GM19438 (cell line): ENCODE data around the gene ZNF574.
"Not testable (repeated sequence)": the region's sequence is repeated elsewhere in the genome, so short reads cannot be mapped to it uniquely, and the experiment has no call there.

ENCODE experiments used
- ATAC-seq: cut with Tn5 transposase; IDR thresholded peaks from one replicate; pipeline ENCODE4 v1.9.1; 2021; ENCODE audit warnings: low read depth; ENCODE audit not compliant: unreplicated experiment

Gene ZNF574, protein sequence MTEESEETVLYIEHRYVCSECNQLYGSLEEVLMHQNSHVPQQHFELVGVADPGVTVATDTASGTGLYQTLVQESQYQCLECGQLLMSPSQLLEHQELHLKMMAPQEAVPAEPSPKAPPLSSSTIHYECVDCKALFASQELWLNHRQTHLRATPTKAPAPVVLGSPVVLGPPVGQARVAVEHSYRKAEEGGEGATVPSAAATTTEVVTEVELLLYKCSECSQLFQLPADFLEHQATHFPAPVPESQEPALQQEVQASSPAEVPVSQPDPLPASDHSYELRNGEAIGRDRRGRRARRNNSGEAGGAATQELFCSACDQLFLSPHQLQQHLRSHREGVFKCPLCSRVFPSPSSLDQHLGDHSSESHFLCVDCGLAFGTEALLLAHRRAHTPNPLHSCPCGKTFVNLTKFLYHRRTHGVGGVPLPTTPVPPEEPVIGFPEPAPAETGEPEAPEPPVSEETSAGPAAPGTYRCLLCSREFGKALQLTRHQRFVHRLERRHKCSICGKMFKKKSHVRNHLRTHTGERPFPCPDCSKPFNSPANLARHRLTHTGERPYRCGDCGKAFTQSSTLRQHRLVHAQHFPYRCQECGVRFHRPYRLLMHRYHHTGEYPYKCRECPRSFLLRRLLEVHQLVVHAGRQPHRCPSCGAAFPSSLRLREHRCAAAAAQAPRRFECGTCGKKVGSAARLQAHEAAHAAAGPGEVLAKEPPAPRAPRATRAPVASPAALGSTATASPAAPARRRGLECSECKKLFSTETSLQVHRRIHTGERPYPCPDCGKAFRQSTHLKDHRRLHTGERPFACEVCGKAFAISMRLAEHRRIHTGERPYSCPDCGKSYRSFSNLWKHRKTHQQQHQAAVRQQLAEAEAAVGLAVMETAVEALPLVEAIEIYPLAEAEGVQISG

DNA sequence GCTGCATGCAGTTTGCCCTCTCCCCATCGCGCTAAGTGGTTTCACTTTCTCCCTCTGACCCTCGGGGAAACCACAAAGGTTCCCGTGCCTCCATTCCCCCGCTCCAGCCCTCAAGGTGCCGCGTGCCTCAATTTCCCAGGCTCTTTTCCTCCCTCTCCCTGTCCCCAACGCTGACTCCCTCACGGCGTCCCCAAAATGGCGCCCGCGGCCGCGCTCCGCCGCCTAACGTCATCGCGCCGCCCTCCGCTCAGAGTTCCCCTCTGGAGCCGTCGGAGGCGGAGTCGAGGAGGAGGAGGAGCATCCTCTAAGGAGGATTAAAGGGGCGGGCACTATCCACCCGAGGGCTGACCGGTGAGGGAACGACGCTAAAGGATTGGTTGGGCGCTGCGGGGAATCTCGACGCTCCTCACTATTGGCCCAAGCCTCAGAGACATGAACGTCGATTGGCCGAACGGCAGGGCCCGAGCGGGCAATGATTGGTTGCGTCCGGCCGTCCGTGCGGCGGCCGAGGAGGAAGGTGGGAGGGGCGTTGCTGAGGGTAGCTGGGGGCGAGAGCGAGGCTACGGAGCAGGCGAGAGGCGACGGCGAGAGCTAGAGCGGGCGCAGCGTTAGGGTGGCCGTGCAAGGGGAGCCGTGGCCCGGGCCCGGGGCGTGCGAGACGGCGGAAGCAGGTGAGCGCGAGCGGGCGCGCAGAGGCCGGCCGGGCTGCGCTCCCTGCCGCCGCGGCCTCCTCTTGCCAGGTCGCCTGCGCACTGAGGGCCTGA, at the start of gene ZNF574:
Gene ZNF574 (plus strand): TSS at position 551 of the 764 bp plus-strand sequence. CDS start 2,441 bp downstream, outside the sequence.
- peak; percentile 90 for ATAC-seq

DNA sequence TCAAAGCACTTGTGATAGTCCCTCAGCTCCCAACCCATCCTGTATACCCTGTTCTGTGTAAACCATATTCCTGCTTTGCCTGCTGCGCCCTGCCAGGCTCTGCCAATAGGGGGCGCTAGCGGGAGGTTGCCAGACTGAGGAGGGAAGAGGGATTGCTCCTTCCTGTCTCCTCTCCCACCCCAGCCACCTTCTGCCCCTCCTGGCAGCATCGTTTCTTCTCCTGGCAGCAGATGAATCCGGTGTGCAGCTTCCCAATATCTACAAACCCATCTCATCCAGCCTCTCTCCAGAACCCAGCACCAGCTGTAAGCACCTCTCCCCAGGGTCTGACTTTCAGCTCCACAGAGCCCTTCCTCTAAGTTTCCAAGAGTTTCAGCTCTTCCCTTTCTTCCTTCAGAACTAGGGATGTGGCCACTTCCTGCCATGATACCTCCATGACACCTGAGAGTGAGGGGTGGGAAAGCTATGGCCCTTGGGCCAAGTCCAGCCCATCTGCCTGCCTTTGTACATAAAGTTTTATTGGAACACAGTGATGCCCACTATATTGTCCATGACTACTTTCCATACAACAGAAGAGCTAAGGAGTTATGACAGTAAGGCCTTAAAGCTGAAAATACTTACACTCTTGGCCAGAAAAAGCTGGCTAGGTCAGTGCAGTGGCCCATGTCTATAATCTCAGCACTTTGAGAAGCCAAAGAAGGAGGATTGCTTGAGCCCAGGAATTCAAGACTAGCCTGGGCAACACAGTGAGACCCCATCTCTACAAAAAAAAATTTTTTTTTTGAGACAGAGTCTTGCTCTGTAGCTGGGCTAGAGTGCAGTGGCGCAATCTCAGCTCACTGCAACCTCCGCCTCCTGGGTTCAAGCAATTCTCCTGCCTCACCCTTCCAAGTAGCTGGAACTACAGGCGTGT, 47.4 kb upstream of the ZNF574 start:
- no peak for ATAC-seq

DNA sequence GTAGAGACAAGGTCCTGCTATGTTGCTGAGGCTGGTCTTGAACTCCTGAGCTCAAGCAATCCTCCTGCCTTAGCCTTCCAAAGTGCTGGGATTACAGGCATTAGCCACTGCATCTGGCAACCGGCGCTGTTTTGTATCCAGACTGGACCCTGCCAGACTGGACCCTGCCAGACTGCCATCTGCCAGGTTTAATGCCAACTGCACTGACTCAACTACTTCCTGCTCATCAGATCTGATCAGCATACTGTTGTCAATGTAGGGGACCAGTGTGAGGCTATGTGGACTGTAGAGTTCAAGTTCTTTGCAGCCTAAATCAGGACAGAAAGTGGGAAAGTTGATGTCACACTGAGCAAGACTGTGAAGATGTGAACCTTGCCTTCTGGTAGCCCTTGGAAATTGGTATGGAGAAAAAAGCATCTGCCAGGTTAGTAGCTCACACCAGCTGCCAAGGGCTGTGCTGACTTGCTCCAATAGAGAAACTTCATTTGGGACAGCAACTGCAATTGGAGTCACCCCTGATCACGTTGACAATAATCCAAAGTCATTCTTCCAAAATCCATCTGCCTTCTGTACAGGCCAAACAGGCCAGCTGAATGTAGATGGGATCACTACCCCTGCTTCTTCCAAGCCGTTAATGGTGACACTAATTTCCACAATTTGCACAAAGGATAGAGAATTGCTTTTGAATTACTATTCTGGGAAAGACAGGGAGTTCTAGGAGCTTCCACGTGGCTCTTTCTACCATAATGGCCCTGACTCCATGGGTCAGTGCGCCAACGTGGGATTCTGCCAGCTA, 45.1 kb upstream of the ZNF574 start:
- no peak for ATAC-seq

DNA sequence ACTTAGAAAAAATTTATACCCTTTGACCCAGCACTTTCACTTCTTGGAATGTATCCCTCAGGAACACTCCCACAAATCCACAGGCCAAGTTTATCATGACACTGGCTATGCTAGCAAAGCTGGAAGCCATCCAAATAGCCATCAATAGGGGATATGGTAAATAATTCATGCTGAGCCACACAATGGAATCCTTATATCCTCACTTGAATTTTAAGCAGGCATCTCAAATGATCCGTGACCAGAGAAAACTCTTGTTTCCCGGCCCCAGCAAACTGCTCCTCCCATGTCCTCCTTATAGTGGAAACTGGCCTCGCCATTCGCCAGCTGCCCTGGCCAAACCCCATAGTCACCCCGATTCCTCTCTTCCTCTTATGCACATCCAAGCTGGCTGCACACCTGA, 43.5 kb upstream of the ZNF574 start:
- no peak for ATAC-seq

DNA sequence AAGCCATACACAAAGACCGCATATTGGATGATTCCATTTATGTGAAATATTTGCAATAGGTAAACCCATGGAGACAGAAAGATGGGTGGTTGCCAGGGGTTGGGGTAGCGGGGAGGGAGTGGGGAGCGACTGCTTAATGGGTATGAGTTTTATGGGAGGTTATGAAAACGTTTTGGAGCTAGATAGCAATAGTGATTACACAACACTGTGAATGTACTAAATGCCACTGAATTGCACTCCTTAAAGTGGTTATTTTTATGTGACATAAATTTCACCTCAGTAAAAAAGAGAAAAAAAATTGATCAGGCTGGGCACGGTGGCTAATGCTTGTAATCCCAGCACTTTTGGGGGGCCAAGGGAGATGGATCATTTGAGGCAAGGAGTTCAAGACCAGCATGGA, 42.6 kb upstream of the ZNF574 start:
- ATAC-seq, result no peak

DNA sequence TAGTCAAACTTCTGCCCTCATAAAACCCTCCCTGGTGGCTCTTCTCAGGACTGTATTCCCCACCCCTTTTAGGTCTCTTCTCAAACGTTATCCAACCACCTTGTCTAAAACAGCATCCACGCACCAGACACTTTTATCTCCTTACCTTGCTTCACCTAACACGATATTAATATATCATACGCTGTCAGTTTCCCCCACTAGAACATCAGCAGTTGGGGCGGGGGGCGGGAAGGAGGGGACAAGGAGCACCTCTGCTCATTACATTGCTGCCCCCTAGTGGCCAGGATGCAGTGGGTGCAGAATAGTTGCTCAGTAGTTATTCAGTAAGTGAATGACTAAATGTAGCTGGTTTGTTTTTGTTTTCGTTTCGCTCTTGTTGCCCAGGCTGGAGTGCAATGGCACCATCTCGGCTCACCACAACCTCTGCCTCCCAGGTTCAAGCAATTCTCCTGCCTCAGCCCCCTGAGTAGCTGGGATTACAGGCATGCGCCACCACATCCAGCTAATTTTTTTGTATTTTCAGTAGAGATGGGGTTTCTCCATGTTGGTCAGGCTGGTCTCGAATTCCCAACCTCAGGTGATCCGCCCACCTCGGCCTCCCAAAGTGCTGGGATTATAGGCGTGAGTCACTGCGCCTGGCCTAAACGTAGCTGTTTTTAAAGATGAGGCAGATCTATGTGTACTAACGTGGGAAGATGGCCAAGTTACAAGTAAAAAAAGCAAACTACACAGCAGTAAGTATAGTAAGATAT, 41.1 kb upstream of the ZNF574 start:
- not testable (repeated sequence) for ATAC-seq

DNA sequence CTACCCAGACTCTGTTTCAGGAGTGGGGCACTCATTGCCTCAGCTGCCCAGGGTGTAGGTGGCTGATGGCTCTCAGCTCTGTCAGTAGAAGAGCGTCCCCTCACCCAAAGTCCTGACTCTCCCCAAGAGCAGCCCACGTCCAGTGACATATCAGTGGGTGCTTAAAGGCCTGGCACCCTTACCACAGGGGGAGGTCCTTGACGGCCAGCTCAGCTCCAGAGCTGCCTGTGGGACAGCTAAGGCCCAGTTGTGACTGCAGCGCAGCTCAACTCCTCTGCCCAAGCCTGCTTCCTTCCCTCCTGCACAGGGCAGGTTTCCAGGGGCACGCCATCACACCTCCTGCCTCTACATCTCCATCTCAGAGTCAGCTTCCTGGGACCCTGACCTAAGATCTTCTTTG, 38.3 kb upstream of the ZNF574 start:
- no peak for ATAC-seq

DNA sequence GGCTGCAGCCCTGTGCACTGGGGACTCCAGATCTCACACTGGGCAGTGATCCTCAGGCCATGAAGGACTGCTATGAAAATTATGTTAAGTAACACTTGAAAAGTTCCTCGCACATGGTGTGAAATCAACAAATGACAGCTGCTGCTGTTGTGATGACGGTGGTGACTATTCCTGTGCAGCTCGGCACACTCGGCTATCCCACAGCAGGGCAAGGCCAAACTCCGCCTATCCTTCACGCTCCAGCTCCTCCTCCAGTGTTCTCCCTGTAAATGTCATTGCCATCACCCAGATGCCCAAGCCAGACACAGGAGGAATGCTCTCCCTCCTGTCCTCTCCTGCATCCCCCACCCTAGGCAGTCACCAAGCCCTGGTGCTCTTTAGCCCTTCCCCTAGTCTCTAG, 37.3 kb upstream of the ZNF574 start:
- no peak for ATAC-seq

DNA sequence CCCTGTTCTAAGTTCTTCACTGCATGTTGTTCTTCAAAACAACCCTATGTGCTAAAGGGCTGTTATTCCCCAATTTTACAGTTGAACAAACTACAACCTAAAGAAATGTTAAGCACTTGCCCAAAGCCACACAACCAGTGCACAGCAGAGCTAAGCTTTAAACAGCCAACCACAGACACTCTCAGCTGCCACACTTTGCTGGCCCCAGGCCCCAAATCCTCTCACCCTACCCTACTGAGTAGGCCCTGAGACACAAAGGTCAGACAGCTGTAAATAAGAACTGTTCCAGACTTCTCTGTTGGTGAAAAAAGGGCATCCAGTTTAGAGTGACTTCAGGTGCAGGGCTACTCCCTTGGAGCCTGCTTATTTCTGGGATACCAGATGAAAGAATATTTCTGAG, 35.9 kb upstream of the ZNF574 start:
- ATAC-seq, result no peak

DNA sequence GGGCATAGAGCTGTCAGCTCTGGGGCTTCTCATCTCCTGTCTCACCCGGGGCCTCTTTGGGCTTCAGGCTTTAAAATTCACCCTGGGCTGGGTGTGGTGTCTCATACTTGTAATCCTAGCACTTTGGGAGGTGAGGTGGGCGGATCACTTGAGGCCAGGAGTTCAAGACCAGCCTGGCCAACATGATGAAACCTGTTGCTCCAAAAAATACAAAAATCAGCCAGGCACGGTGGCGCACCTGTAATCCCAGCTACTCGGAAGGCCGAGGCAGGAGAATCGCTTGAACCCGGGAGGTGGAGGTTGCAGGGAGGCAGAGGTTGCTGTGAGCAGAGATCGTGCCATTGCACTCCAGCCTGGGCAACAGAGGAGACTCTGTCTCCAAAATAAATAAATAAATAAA, 35.5 kb upstream of the ZNF574 start:
- ATAC-seq, result not testable (repeated sequence)

DNA sequence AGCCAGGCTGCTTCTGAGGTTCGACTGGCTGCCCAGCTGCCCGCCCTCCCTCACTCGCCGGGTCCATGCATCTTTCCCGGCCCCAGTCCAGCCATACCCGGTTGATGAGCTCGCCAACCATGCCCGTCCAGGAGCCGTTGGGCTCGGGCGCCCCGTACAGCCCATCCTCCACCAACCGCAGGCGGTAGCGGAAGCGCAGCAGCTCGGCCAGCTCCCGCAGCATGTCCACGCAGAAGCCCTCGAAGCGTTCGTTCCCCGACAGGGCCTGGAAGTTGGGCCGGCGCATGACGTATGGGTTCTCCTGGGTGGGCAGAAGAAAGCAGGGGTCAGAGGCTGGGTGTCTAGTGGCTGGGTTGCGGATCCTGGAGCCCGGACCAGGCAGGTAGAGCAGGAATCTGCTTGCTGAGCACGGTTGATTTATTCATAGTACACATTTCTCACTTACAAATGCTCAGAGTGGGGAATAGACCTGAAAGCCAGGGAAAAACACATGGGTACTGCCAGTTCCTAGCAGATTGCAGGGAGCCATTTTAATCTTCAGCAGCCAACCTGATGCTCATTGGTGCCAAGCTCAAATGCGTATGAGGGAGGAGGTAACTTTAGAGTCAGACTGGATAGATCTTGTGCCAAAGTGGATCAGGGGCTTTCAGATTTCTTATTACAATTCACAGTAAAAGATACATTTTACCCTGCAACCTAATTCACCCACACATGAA, 33.4 kb upstream of the ZNF574 start:
- ATAC-seq, result no peak

DNA sequence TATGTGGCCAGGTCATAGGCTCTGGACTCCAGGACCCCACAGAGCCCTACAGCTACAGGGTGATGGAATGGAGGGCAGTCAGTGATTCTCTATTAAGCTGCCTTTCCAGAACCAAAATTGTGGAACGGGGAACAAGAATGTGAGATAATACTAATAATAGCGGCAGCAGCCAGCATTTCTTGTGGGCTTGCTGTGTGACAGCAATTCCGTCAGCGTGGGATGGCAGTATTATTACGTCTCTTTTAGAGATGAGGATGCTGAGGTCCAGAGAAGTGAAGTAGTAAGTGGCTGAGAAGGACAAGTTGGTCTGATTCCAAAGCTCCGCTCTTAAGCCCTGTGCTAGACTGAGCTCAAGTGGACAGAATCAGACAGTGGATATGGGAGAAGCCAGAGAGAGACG, 30.4 kb upstream of the ZNF574 start:
- ATAC-seq, result no peak

DNA sequence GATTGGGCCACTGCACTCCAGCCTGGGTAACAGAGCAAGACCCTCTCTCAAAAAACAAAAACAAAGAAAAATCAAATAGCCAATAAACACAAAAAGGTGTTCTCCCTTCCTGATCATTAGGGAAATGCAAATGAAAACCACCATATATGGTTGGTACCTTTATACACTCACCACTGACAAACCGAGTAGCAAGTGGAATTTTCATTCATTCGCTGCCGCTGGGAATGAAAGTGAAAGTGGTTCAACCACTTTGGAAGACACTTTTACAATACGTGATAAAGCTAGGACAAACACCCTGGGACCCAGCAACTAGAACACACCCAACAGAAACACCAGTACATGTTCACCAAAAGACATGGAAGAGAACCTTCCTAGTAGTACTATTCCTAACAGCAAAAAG, 27.0 kb upstream of the ZNF574 start:
- ATAC-seq, result no peak

DNA sequence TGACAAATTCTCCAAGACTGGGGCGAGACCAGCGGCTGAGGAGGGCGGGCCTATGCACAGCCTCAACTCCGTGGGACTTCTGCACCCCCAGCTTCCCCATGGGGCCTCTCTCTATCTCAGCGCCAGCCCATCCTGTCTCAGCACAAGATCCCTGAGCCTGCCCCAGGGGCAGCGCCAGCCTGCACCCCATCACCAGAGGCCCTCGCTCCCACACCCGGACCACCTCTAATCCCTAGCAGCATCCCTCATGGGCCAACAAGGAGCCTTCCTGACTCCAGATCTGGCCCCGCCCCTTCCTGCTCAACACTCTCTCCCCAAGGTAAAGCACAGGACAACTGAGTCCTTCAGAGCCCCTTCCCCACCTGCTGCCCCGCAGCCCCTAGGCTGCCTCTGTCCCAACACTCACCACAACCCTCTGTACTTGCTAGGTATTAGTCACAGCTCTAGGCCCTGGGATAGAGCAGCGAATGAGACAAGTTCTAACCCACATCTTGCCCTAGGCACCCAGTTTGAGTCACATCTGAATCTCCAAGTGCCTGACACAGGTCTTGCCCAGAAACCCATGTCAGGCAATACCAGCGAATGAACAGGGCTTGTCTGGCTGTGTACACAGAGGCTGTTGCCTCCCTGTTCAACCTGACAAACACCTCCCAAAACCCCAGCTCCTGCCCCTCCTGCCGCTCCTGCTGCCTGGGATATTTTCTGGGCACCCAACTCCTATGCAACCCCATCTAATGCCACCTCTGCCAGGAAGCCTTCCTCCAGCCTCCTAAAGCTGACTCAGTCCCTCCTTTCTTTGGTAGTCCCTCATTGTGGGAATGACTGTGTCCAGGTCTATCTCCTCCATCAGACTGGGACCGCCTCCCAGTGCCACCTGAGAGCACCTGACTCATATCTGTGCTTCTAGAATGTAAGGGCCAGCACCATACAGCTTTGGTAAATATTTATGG, 24.5 kb upstream of the ZNF574 start:
- no peak for ATAC-seq

DNA sequence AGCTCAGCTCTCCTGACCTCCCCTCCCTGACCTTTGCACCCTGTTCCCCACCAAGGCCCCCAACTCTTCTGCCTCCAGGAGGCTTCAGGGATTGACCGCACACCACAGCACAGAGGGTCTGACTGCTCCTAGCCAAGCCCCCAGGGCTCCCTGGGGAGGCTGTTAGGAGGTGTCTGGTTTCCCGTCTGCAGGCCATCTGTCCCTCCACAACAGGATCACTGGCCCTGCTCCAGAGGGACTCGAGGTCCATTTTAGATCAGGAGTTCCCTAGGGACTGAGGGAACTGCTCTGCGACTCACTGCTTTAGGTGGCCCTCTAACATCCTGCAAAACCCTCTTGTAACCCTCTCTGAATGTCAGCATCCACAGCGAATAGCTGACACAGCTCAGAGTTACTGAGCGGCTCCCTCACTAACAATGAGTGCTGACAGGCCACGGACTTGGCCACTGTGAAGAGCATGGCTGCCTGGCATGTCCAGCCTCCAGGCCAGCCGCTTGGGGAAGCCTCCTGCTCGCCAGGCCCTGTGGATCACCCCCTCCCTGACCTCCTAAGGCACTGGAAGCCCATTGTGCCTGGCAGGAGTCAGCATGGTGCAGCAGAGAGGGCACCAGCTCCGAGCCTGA, 23.6 kb upstream of the ZNF574 start:
- ATAC-seq, result no peak
